ENCODE measurements around the gene SLC5A5.

SLC5A5 gene

DNA sequence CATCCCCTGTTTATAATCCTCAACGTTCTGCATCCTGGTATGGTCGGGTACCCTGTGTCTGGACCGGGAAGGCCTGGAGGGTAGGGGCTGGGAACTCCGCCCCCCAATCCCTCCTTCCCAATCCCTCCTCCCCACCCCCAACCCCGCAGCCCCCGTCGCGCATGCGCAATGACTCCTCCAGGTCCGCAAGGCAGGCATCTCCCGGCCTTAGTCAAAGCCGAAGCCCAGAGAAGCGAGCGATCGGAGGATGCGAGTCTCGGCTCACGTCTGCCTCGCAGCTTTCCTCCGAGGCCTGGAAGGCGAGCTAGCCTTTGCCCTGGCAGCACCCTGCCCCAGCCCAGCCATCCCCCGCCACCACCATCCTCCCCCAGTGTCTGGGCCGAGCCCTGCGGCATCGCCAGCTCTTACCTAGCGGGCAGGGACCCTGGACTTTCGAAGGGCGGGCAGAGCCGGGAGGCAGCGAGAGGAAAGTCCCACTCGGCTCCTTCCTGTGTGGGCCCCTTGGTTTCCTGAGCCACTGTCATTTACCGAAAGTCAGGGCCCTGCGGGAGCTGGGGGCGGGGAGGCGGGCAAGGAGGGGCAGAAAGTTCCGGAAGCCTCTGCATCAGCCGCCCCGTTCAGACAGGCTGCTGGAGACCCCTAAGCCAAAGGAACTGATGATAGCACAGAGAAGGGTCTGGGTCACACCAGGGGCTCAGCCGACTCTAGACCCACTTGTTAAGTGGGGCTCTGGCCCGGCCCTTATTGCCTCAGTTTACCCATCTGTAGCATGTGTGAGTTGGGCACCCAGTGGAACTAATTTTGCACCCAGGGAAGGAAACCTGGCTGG, 24.0 kb upstream of the SLC5A5 start, which contains the start of gene JAK3:
Gene JAK3 (minus strand): TSS at position 445 of the 829 bp plus-strand sequence. CDS start 3,565 bp downstream, outside the sequence.
- DNase-seq, result peak; percentile 69

DNA sequence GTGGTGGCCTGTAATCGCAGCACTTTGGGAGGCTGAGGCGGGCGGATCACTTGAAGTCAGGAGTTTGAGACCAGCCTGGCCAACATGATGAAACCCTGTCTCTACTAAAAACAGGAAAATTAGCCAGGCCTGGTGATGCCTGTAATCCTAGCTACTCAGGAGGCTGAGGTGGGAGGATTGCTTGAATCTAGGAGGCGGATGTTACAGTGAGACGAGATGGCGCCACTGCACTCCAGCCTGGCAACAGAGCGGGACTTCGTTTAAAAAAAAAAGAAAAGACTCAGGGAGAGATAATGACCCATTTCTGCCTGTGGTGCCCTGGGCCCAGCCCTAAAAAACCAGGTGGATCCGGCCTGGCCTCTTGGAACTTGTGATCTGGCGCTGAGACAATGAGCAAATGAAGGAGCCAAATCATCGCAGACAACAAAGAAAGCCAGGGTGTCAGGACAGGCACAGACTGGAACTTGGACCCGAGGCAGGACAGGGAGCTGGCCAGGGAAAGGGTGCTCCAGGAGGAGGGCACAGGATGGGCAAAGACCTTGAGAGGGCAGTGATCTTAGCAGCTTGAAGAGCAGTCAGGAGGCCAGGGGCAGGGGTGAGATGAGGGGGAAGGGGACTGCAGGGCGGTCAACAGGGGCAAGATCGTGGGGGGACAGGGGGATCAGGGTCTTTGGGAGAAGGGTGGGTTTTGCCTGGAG, 23.0 kb upstream of the SLC5A5 start:
- no peak for DNase-seq

DNA sequence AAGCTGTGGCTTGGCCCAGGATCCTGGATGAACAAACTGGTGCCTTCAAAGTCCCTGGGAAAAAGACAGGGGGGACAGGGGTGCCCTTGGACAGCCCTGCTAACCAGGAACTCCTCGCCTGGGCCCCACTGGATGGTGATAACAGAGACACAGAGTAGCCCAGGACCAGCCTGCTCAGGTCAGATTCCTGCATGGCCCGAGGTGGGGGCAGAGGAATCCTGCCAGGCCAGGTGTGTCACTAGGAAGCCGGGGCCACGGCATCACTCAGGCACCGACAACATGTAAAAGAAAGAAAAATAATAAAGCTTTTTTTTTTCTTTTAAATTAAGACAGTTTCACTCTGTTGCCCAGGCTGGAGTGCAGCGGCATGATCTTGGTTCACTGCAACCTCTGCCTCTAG, 17.7 kb upstream of the SLC5A5 start:
- no peak for DNase-seq

DNA sequence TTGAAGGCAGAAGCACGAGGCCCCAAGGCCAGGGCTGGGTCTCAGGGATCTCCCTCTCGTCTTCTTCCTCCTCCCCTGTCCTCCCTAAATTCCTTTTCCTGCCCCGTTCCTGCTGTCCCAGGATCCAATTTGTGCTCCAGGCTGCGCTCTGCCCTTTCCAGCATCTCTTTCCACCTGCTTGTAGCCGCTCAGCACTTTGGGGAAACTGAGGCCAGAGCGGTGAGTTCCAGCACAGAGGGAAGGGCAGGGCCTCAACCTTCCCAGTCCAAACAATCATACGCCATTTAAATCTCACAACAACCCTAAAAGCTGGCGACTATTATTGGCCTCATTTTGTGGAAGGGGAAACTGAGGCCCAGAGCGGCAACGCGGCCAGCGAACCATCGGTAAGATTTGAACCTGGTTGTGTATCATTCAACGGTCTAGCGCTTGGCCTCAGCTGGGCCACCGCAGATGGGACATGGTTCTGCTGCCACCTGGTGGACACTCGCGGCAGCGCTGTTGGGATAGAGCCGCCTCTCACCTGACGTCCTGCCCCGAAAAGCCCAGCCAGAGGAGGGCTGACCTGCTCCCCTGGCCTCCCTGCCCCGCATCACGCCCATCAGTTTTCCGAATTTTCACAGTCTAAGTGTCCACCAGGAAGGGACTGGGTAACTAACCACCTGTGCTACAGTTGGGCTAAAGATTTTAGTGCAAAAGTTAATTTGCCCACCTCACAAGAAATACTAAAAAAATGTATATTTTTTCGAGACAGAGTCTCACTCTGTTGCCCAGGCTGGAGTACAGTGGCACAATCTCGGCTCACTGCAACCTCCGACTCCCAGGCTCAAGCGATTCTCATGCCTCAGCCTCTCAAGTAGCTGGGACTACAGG, 16.2 kb upstream of the SLC5A5 start:
- DNase-seq, result peak; percentile 72

DNA sequence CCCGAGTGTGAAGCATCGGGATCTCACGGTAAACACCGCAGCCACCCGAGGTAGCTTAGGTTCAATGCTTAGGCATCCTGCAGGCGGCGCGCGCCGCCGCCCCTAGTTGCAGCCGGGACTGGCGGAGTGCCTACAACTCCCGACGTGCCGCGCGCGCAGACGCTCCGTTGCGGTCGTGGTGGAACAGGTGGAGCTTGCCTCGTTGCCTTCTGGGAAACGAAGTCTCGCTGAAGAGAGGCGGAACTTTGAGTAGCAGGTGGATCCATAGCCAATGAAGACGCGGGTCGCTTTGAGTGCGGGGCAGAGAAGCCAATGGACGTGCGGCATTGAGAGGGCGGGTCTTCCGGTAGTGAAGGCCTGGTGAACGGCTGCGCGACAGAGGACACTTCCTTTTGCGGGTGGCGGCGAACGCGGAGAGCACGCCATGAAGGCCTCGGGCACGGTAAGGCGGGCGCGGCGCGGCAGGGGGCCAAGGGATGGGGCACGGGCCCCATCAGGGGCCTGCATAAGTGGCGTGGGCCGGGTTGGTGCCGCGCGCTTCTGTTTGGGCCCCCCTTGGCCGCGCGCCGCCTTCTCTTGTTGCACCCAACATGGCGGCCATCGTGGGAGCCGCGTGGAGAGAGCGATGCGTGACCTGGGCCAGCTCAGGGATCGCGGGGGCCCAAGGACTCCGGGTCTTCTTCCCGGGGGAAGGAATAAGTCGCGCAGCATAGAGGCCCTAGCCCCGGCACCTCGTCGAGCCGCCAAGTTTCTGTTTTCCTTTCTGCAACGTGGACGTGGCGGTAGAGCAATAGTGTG, 12.0 kb upstream of the SLC5A5 start, which contains the start of gene RPL18A:
Gene RPL18A (plus strand): TSS at position 378 of the 798 bp plus-strand sequence. CDS start 47 bp downstream, at position 425.
- peak; percentile 99 for DNase-seq

DNA sequence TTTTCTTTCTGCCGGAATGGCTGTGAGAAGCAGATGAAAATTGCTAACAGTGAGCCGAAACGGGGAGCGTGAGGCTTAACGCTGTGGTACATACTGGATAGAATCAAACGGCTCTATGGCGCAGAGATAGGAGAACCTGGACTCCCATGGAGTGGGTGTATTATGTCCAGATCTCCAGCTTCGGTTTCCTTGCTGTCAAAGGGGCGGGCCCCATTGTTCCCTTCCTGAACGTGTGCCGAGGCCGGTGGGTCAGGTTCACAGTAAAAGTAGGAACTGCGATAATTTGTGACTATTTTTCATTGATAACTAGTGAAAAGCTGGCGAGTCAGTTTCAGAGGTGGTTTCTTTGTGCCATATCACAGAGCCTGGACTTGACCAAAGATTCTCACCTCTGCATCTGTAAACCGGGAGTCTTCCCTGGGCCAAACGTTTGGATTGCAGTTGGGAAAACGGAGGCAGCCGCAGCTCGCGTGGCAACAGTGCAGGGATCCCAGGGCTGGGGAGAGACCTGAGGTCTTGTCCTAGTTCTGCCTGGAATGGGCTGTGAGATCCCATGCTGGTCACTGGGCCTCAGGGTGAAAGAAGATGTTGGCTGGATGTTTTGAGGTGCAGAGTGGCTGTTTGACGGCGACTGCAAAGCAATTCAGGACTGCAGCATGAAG, 11.3 kb upstream of the SLC5A5 start:
- no peak for DNase-seq

DNA sequence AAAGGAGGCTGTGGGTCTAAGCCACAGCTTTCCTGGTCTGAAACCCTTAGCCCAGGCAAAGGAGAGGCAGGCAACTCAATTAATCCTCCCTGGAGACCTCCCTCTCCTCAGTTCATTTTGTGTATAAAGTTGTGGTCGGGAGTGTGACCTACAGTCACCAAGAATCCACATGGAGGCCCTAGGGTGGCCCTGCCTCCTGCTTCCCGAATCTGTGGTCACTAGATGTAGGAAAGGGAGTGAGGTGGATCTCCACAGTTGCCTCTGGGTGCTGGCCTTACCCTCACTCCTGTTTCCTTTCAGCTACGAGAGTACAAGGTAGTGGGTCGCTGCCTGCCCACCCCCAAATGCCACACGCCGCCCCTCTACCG, 10.8 kb upstream of the SLC5A5 start:
- DNase-seq, result no peak

DNA sequence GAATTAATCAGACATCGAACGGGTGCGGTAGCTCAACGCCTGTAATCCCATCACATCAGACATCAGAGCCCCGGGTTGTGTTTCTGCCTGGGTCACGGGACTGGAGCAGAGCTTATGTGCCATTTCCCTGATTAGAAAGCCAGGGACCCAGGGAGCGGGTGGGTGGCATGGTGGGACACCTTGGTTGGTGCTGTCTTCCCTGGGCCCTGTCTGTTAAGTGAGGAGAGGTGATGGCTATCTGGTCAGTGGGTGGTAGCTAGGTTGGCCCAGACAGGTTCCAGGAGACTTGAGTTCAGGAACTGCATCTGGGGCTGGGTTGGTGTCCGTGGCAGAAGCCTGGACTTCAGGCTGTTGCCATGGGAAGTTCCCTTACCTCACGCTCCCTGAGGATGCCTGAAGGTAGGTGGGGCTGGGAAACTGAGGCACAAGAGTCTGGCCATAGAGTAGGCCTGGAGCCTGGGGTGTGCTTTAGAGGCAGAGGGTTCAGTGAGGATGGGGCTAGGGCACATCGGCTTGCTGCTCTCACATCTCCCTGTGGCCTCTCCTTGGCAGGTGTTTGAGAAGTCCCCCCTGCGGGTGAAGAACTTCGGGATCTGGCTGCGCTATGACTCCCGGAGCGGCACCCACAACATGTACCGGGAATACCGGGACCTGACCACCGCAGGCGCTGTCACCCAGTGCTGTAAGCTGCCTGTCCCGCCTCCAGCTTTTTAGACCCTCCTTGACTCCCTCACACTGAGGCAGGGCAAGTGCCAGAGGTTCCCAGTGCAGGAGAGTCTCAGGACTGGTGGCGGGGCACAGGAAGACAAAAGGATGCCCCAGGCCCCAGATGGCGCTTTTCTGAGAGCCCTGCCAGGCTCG, 10.0 kb upstream of the SLC5A5 start:
- DNase-seq, result no peak

DNA sequence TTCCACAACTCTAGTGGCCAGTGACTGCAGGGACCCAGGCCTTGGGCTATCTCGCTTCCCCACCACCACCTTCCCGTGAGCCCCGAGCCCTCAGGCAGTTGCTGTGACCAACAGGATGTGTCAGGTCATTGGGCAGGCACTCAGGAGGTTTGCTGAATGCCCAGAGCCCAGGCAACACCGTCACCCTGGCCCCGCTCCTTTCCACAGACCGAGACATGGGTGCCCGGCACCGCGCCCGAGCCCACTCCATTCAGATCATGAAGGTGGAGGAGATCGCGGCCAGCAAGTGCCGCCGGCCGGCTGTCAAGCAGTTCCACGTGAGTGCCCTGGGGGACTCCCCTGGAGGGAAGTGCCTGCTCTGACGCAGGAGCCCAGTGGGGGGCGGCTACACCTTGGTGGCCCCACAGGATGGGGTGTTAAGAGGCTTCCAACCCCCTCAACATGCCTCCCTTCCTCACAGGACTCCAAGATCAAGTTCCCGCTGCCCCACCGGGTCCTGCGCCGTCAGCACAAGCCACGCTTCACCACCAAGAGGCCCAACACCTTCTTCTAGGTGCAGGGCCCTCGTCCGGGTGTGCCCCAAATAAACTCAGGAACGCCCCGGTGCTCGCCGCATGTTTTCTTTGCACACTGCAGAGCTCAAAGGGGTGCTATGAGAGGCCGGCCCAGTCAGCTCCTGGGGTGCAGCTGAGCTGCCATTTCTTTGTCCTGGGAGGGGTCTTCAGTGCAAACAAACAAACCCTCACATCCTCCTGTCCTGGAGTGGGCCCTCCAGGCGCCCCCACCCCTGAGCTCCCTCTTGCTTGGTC, 8.8 kb upstream of the SLC5A5 start:
- DNase-seq, result no peak

DNA sequence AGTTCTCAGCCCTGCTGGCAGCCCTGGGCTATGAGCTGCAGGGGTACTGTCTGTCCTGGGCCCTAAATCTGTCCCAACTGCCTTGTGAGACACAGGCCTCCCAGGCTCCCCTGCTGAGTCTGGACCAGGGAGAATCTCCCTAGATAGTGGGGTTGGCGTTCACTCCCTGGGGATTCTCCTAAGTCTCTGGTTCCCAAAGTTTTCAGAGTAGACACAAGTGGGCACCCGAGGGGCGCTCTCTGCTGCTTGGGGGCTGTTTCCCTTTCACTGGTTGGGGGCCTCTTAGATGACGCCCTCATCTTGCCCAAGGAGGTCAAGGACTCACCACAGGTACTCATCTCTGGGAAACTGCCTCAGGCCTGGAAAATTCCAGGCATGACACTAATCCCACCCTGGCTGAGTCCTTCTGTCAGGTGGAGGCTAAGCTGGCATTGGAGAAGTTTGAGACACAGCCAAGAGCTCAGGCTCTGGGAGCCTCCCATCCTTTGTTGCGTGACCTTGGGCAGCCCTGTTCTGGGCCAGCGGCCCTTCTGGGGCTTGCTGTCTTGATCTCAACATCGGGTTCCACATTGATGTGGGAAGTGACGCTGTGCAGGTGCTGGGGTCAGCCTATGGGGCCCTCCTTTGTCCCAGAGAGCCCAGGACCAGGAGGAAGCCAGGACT, 8.1 kb upstream of the SLC5A5 start:
- no peak for DNase-seq

DNA sequence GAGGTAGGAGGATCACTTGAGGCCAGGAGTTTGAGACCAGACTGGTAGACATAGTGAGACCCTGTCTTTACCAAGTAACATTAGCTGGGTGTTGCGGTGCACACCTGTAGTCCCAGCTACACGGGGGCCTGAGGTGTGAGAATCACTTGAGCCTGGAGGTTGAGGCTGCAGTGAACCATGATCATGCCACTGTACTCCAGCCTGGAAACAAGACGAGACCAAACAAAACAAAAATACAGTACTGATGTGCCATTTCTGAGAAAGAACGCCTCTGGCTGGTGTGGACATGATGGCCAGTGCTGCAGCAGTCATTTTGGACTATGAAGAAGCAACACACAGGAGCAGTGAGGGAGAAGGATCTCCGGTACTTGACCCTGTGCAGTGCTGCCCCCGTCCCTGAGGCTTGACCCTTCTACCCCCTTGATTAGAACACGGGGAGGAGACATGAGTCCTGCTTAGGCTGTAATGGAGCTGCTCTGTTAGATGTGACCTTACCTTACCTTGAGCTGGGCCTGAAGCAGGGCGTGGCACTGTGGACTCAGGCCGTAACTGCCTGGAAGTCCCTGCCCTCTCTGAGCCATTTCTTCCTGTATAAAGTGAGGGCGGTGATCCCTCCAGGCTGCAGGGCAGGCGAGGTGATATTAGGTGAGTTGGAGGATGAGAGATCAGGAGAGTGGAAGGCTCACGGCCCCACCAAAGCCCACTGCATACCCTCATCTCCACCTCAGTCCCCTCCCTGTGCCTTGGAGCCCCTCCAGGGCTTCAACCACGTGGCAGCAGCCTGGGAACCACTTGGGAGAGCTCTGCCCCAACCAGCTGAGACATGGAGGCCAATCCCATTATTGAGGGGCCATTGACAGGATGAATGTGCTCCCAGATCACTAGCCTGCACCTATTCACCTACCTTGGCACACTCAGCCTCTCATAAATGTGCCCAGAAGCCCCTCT, 6.1 kb upstream of the SLC5A5 start:
- no peak for DNase-seq

DNA sequence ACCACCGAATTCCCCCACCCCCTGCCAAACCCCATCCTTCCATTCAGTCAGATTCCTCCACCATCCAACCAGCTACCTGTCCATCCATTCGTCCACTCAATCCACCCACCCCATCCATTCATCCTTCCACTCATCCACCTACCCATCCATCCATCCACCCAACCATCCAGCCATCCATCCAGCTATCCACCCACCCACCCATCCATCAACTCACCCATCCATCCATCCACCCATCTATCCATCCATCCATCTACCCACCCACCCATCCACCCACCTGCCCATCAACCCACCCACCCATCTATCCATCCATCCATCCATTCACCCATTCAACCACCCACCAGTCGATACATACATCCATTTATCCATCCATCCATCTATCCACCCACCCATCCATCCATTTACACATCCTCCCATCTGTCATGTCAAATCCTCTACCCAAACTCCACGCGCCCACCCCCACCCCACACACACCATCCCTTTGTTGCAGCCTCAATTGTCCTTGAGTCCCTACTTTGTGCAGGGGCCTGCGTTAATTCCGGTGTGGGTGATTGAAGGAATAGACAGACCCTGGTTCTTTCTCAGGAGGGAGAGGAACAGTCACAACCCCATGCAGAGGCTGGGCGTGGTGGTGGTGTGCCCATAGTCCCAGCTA, 5.3 kb upstream of the SLC5A5 start:
- DNase-seq, result no peak

DNA sequence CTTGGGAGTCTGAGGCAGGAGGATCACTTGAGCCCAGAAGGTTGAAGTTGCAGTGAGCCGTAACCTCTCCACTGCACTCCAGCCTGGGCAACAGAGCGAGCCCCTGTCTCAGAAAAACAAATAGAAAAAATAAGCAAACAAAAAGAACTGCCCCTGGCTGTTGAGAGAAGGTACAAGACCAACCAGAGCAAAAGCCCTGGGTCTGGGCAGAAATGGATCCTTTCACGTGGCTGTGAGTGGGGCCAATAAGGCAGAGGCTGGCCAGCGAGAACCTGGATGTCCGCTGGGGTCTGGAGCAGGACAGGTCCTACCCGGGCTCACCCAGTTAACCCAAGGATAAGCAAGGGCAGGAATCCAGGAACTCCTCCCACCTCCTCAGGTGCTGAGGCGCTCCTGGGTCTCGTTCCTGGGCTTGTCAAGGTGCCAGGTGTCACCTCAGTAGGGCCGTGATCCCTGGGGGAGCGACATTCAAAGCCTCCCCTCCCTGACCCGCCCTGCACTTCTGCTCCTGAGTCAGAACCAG, 4.7 kb upstream of the SLC5A5 start:
- DNase-seq, result no peak

DNA sequence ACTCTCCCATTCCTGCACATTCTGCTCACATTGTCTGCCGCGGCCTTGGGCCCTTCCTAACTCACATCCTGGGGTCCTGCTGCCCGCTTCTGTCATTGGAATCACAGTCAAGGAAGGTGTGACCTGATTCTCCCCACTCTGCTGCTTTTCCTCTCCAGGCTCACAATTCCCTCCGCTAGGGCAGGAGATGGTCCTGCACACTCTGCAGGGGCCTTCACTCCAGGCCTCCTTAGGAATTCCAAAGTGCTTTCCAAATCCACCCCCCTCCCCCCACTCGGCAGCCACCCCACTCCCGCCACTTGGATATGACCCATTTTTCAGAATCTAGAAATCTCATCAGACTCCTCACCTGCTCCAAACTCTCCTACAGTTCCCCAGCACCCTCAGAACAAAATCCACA, 3.1 kb upstream of the SLC5A5 start:
- DNase-seq, result no peak

DNA sequence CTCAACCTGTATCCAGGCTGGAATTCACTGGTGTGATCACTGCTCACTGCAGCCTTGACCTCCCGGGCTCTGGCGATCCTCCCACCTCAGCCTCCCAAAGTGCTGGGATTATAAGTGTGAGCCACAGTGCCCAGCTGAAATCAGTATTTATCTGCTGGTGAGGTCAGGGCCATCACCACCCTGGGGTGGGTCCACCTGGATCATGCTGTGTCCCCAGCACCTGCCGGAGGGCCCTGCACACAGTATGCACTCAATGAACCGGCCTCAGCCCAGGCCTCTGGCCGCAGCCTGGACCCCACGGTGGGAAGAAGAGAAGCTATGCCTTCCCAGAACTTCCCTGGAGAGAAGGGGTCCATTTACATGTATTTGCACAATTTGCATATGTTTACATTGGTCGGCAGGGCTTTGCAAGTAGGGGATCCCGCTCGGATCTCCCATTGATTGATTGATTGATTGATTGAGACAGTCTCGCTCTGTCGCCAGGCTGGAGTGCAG, 2.6 kb upstream of the SLC5A5 start:
- no peak for DNase-seq

DNA sequence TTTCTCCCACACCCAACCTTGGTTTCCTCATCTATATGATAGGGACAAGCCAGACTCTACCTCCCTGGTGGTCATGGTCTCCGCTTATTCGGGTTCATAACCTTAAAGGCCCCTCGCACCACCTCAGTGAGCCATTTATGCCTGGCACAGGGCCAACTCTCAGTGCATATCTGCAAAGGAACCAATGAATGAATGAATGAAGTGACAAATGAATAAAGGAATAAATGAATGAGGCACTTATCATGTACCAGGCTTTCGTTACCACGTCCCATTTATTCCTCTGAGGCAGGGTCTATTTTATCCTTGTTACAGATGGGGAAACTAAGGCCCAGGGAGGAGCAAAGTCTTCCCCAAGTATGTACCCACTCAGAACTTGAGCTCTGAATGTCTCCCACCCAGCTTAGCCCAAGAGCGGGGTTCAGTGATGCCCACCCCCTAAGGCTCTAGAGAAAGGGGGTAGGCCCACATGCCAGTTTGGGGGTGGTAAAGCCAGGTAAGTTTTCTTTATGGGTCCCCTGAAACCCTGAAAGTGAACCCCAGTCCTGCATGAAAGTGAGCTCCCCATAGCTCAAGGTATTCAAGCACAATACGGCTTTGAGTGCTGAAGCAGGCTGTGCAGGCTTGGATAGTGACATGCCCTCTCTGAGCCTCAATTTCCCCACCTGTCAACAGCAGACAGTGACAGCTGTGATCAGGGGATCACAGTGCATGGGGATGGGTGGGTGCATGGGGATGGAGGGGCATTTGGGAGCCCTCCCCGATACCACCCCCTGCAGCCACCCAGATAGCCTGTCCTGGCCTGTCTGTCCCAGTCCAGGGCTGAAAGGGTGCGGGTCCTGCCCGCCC, 490 bp upstream of the SLC5A5 start:
- DNase-seq, result no peak
